GM10248 (cell line): ENCODE measurements around the gene BCAR3.

Source experiments
- CTCF ChIA-PET: fragments of 300-600 bp; sonication (Branson Sonifier 250); formaldehyde crosslinking; extraction: SDS; loops from one replicate; lab custom pipeline; 2021; ENCODE audit warnings: antibody characterized with exemption; lab: Yijun Ruan, JAX
- POLR2A ChIA-PET: fragments of 350-650 bp; sonication (Branson Sonifier 250); formaldehyde crosslinking; extraction: SDS; loops from one replicate; lab custom pipeline; 2020; ENCODE audit warnings: antibody characterized with exemption; lab: Yijun Ruan, JAX
- DNase-seq: peaks from one replicate; pipeline ENCODE4 v3.0.0; 2012; ENCODE audit errors: extremely low spot score
- TF ChIP-seq, protein P1 (sequence below): IDR thresholded peaks from 2 replicates; pipeline ENCODE4 v1.5.1; 2012; ENCODE audit warnings: mild to moderate bottlenecking, low read depth; ENCODE audit errors: extremely low read depth, missing control alignments, control extremely low read depth

The BCAR3 gene

DNA sequence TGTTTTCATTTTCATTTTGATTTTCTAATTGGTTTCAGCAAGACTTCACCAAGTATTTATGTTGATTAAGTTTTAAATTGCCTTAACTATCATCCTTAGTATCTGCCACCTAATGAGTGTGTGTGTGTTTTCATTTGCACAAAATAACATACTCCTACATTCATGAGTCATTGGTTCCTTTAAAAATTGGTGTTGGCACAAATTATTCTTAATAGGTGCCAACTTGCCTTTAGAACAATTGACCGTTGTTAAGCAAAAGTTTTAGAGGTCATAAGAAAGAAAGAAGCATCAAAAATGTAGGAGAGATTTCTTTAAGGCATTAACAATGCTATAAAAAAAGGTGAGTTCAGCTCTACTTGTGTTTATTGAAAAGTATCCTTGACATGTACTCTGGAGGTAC is 156.2 kb downstream of the BCAR3 start:
- CTCF ChIA-PET, result no interaction called here
- TF ChIP-seq, protein P1, sequence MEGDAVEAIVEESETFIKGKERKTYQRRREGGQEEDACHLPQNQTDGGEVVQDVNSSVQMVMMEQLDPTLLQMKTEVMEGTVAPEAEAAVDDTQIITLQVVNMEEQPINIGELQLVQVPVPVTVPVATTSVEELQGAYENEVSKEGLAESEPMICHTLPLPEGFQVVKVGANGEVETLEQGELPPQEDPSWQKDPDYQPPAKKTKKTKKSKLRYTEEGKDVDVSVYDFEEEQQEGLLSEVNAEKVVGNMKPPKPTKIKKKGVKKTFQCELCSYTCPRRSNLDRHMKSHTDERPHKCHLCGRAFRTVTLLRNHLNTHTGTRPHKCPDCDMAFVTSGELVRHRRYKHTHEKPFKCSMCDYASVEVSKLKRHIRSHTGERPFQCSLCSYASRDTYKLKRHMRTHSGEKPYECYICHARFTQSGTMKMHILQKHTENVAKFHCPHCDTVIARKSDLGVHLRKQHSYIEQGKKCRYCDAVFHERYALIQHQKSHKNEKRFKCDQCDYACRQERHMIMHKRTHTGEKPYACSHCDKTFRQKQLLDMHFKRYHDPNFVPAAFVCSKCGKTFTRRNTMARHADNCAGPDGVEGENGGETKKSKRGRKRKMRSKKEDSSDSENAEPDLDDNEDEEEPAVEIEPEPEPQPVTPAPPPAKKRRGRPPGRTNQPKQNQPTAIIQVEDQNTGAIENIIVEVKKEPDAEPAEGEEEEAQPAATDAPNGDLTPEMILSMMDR, result no peak
- POLR2A ChIA-PET, result no interaction called here
- no peak for DNase-seq

DNA sequence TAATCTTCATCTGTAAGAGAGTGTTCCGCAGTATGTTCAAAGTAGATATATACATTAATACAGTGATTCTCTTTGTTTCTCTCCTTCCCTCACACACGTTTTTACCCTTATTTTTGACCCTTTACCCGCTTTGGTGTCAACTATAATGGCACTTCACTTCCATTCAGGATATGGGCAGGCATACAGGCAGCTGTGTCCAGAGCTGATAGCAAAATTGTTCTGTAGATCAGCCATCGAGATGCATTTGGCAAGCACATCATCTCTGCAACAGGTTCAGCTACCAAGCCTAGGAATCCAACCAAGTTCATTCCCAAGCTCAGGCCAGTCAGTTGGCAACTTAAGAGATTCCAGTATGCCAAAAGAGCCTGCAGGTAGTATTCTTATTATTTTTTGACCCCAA is 158.9 kb downstream of the BCAR3 start:
- DNase-seq, result no peak
- ChIA-PET CTCF (no interaction called here), POLR2A (no interaction called here)
- TF ChIP-seq, protein P1, result no peak

DNA sequence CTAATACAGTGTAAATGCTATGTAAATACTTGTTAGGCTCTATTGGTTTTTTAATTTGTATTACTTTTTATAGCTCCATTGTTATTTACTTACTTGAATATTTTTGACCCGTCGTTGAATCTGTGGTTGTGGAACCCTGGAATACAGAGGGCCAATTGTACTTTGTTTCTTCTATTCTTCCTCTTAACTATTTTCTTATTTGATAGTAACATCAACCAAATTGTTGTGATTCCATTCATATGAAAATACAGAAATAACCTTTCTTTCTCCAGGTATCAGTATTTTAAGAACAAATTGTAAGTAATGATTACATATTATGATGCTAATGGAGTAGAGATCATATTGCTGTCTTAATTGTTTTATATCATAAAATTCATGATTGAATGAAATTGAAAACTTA is 160.0 kb downstream of the BCAR3 start:
- TF ChIP-seq, protein P1, result no peak
- POLR2A ChIA-PET, result no interaction called here
- no peak for DNase-seq
- CTCF ChIA-PET, result no interaction called here

DNA sequence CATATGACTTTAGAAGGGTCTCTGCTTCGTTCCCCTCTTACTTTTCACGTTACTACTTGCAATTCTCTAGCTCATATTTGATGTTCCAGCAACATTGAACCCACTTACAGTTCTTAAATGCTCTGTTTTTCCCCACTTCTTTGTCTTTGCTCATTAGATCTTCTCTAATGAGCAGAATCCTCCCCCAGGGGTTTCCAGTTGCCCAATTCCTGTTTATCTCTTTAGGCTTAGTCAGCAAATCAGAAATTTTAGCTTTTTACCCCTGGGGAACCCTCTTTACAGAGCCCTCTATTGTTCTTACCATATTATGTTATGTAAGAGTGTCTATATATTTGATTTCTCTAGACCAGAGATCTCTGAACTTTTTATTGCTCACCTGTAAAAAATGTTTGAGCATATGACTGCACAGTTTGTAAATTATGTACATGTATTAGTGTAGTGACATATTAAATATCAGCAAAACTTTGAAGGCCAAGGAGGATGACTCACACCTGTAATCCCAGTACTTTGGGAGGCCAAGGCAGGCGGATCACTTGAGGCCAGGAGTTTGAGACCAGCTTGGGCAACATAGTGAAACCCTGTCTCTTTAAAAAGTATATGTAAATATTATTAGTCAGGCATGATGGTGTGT is 162.3 kb downstream of the BCAR3 start:
- no peak for DNase-seq
- ChIA-PET POLR2A (no interaction called here), CTCF (no interaction called here)
- TF ChIP-seq, protein P1, result no peak

DNA sequence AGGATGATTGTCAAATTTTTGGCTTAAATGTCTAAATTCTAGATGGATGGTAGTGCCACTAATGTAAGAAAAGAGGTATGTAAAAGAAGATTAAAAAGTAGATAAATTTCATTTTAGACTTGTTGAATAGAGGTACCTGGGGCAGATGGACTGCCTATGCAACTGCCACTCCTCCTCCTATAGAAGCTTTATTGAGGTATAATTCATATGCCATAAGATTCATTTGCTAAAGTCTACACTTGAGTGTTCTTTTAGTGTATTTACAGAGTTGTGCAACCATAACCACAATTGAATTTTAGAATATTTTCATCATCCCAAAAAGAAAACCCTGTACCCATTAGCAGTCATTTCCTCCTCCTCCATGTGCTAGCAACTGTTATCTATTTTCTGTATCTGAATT is 163.1 kb downstream of the BCAR3 start:
- TF ChIP-seq, protein P1, result no peak
- CTCF ChIA-PET, result no interaction called here
- no peak for DNase-seq
- POLR2A ChIA-PET, result no interaction called here

DNA sequence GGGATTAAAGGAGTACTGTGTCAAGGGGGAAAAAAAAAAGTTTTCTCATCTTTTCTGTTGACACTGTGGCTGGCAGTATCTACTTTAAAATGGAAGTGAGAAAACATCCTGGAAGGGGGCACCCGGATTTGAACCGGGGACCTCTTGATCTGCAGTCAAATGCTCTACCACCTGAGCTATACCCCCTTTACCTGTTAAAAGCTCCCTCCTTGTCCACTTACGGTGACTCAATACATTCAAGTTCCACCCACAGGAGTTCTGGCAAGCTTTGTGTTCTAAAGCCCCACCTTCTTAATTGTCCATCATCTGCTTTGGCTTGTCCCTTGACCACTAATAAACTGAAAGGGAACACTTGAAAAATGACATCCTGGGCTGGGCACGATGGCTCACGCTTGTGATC is 165.5 kb downstream of the BCAR3 start:
- ChIA-PET CTCF (interaction anchor here (0.7 kb wide), 1 partner anchor 120 kb away, joined by 3 read pairs; no protein-coding TSS in a partner anchor), POLR2A (no interaction called here)
- DNase-seq, result no peak
- TF ChIP-seq, protein P1, result no peak
